ENCODE measurements around the gene RPL7L1. TPM values are rescaled to one million over a fixed set of nuclear protein-coding genes. Genes with fewer than 3 reads are reported as not detected.

The RPL7L1 gene
- total RNA-seq, 1 donor from 2014 or later = 56.4 TPM

GRCh38 chr6:42915732-42916131 lies 36.3 kb downstream of the RPL7L1 start, which contains the start of gene PTCRA:
TSS of gene PTCRA (plus strand) at chr6:42916053. CDS start at chr6:42916070, 17 bp downstream.
- DNase-seq (ENCODE audit: low spot score) = peak; percentile 64
- Mint-ChIP-seq H3K27me3 (ENCODE audit: low read depth) (no peaks in the 10 kb centered on the region), H3K4me3 (ENCODE audit: unreplicated experiment) (no peak within 1 kb of the TSS), H3K9me3 (ENCODE audit: low read depth) (no peaks in the 10 kb centered on the region), H3K36me3 (ENCODE audit: low read depth) (no peaks in the 10 kb centered on the region), H3K4me1 (ENCODE audit: low read depth) (peaks cover 4% of the 10 kb centered on the region), H3K27ac (ENCODE audit: unreplicated experiment) (no peak within 1 kb of the TSS)
- TF ChIP-seq CTCF (IDR thresholded peaks at IDR 0.05) = no peak

GRCh38 chr6:42916288-42916687 lies 36.9 kb downstream of the RPL7L1 start:
- peaks cover 1% of the 10 kb centered on the region for H3K4me1 Mint-ChIP-seq (ENCODE audit: low read depth)
- no peak for DNase-seq (ENCODE audit: low spot score)
- no peak for TF ChIP-seq CTCF (IDR thresholded peaks at IDR 0.05)
- H3K4me3 Mint-ChIP-seq (ENCODE audit: unreplicated experiment) = no peak overlapping the region
- H3K27me3 Mint-ChIP-seq (ENCODE audit: low read depth) = no peaks in the 10 kb centered on the region
- no peak overlapping the region for H3K27ac Mint-ChIP-seq (ENCODE audit: unreplicated experiment)
- no peaks in the 10 kb centered on the region for H3K36me3 Mint-ChIP-seq (ENCODE audit: low read depth)
- H3K9me3 Mint-ChIP-seq (ENCODE audit: low read depth) = no peaks in the 10 kb centered on the region

- no peak for TF ChIP-seq CTCF (IDR thresholded peaks at IDR 0.05)
- Mint-ChIP-seq H3K27me3 (ENCODE audit: low read depth) (no peaks in the 10 kb centered on the region), H3K4me1 (ENCODE audit: low read depth) (no peaks in the 10 kb centered on the region), H3K36me3 (ENCODE audit: low read depth) (no peaks in the 10 kb centered on the region), H3K4me3 (ENCODE audit: unreplicated experiment) (no peak overlapping the region), H3K9me3 (ENCODE audit: low read depth) (no peaks in the 10 kb centered on the region), H3K27ac (ENCODE audit: unreplicated experiment) (no peak overlapping the region)
- no peak for DNase-seq (ENCODE audit: low spot score)
Measured at GRCh38 chr6:42921801-42922200, 42.4 kb downstream of the RPL7L1 start.

GRCh38 chr6:42923666-42924065 lies 44.2 kb downstream of the RPL7L1 start:
- Mint-ChIP-seq H3K27me3 (ENCODE audit: low read depth) (no peaks in the 10 kb centered on the region), H3K27ac (ENCODE audit: unreplicated experiment) (no peak overlapping the region), H3K9me3 (ENCODE audit: low read depth) (no peaks in the 10 kb centered on the region), H3K4me1 (ENCODE audit: low read depth) (peaks cover 4% of the 10 kb centered on the region), H3K36me3 (ENCODE audit: low read depth) (no peaks in the 10 kb centered on the region), H3K4me3 (ENCODE audit: unreplicated experiment) (no peak overlapping the region)
- no peak for DNase-seq (ENCODE audit: low spot score)
- no peak for TF ChIP-seq CTCF (IDR thresholded peaks at IDR 0.05)

- H3K9me3 Mint-ChIP-seq (ENCODE audit: low read depth) = no peaks in the 10 kb centered on the region
- H3K36me3 Mint-ChIP-seq (ENCODE audit: low read depth) = no peaks in the 10 kb centered on the region
- H3K4me3 Mint-ChIP-seq (ENCODE audit: unreplicated experiment) = no peak overlapping the region
- peak overlapping the region; percentile 36 for H3K27ac Mint-ChIP-seq (ENCODE audit: unreplicated experiment)
- no peak for DNase-seq (ENCODE audit: low spot score)
- no peaks in the 10 kb centered on the region for H3K27me3 Mint-ChIP-seq (ENCODE audit: low read depth)
- H3K4me1 Mint-ChIP-seq (ENCODE audit: low read depth) = peaks cover 10% of the 10 kb centered on the region
- TF ChIP-seq CTCF (IDR thresholded peaks at IDR 0.05) = no peak
Measured at GRCh38 chr6:42925248-42925857, 45.9 kb downstream of the RPL7L1 start.

Data from chondrocyte (in vitro differentiated cells).